Panc1 (cell line): ENCODE results near the gene FAM53B. TPM values are rescaled to one million over a fixed set of nuclear protein-coding genes. Genes with fewer than 3 reads are reported as not detected.

Source experiments
- ATAC-seq: fragments of 200-7000 bp; cut with Tn5 transposase; 2 replicates; pipeline ENCODE4 v1.9.1; 2020; ENCODE audit warnings: mild to moderate bottlenecking, moderate library complexity
- BruUV-seq: library from RNA; stranded (reverse); fragments of 400-500 nt; replicated peaks from 2 replicates; lab custom pipeline; 2021; lab: Mats Ljungman, UMichigan
- CTCF ChIA-PET: fragments of 300-600 bp; sonication (Branson Sonifier 250); formaldehyde crosslinking; loops from one replicate; lab custom pipeline; 2022; ENCODE audit warnings: antibody characterized with exemption; lab: Charles Lee
- POLR2A ChIA-PET: fragments of 300-600 bp; sonication (Branson Sonifier 250); formaldehyde crosslinking; loops from one replicate; lab custom pipeline; 2022; ENCODE audit warnings: antibody characterized with exemption; lab: Charles Lee
- DNase-seq: peaks from one replicate; pipeline ENCODE4 v3.0.0-alpha.2; 2010; ENCODE audit warnings: low read depth, low spot score
- H3K27ac ChIP-seq: 2 replicates; pipeline ENCODE4 v1.5.1; 2011; ENCODE audit warnings: mild to moderate bottlenecking, low read length, inconsistent platforms
- H3K27me3 ChIP-seq: fragments of 200-500 bp; sonication (Bioruptor generic); 2 replicates; pipeline ENCODE4 v1.6.0; 2014; ENCODE audit warnings: low read length, inconsistent platforms; ENCODE audit not compliant: control insufficient read depth, insufficient read depth
- H3K36me3 ChIP-seq: fragments of 200-500 bp; sonication (Bioruptor generic); 2 replicates; pipeline ENCODE4 v1.5.1; 2014; ENCODE audit warnings: inconsistent platforms, mild to moderate bottlenecking, low read length, moderate library complexity; ENCODE audit not compliant: control insufficient read depth, insufficient read depth
- H3K4me1 ChIP-seq: 2 replicates; pipeline ENCODE4 v1.5.1; 2011; ENCODE audit warnings: inconsistent platforms, mild to moderate bottlenecking, low read length, moderate library complexity; ENCODE audit not compliant: control insufficient read depth, insufficient read depth
- H3K4me3 ChIP-seq, 2 experiments: 2 replicates each; pipeline ENCODE4 v1.5.1; 2011 to 2012; ENCODE audit warnings: low read depth in 2 of 2, low read length in 2 of 2, mild to moderate bottlenecking in 2 of 2, inconsistent platforms in 1 of 2, moderate library complexity in 1 of 2
- H3K9me3 ChIP-seq: fragments of 200-500 bp; sonication (Bioruptor generic); 2 replicates; pipeline ENCODE4 v1.5.1; 2014; ENCODE audit warnings: low read depth, mild to moderate bottlenecking, inconsistent platforms, low read length, moderate library complexity; ENCODE audit not compliant: control insufficient read depth, insufficient read depth
- POLR2AphosphoS5 ChIP-seq: IDR thresholded peaks from 2 replicates; pipeline ENCODE4 v1.6.1; 2012; ENCODE audit warnings: mild to moderate bottlenecking, low read depth, low read length, moderate library complexity
- SIN3A ChIP-seq: IDR thresholded peaks from 2 replicates; pipeline ENCODE4 v1.6.1; 2012; ENCODE audit warnings: low read depth, mild to moderate bottlenecking, low read length, moderate library complexity, borderline replicate concordance; ENCODE audit not compliant: insufficient read depth
- TCF7L2 ChIP-seq: IDR thresholded peaks from 2 replicates; pipeline ENCODE4 v1.6.1; 2011; ENCODE audit warnings: mild to moderate bottlenecking, low read depth, low read length, inconsistent platforms
- in situ Hi-C: cut with HindIII; loops from 2 replicates; pipeline ENCODE4 v1.10.0; 2016; ENCODE audit warnings: low sequenced_read_pairs, low pct_unique_long_range_greater_than_20kb
- intact Hi-C: fragments of 100-400 bp; cut with micrococcal nuclease; formaldehyde crosslinking; loops from one replicate; pipeline ENCODE4 v1.10.0; 2022; ENCODE audit not compliant: unreplicated experiment
- total RNA-seq: library from RNA; stranded (reverse); gene quantifications from one replicate; pipeline ENCODE4 v1.2.1, GENCODE V29; 2021; ENCODE audit not compliant: unreplicated experiment
- TF ChIP-seq, protein P1 (sequence below), 2 experiments: IDR thresholded peaks; 2 replicates each; pipeline ENCODE4 v1.6.1; 2011 to 2012; ENCODE audit warnings: low read depth in 2 of 2, control low read depth in 1 of 2, low read length in 1 of 2, mild to moderate bottlenecking in 1 of 2, moderate library complexity in 1 of 2; ENCODE audit not compliant: insufficient read depth in 1 of 2
- TF ChIP-seq, protein P2 (sequence below): fragments of 450-650 bp; IDR thresholded peaks from 2 replicates; pipeline ENCODE4 v1.5.1; 2017; ENCODE audit warnings: mild to moderate bottlenecking

The FAM53B gene
- total RNA-seq, 1 experiment from 2014 or later, result 42.5 TPM

DNA sequence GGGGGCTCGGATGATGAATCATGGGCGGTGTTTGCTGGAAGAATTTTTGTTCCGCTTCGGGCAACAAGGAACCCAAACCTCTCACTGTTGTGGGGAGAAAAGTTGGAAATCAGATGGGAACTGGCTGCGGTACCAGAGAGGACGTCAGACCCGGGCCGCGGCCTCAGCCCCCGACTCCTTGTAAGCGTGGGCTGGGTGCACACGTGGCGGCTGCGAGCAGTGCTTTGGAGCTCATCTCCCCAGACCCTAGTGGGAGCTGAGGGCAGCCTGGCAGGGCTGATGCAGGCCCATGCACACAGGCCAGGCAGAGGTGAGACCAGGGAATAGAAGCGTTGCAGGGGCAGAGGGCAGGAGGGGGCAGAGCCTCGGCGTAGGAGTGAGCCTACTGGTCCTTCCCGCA is 136.5 kb downstream of the FAM53B start:
- H3K4me3 ChIP-seq, result no peak overlapping the region
- H3K27me3 ChIP-seq, result no peaks in the 10 kb centered on the region
- no peak overlapping the region for H3K27ac ChIP-seq
- no peaks in the 10 kb centered on the region for H3K36me3 ChIP-seq
- no peaks in the 10 kb centered on the region for H3K9me3 ChIP-seq
- no peak for TF ChIP-seq POLR2AphosphoS5
- no peak for TF ChIP-seq TCF7L2
- TF ChIP-seq, protein P1, sequence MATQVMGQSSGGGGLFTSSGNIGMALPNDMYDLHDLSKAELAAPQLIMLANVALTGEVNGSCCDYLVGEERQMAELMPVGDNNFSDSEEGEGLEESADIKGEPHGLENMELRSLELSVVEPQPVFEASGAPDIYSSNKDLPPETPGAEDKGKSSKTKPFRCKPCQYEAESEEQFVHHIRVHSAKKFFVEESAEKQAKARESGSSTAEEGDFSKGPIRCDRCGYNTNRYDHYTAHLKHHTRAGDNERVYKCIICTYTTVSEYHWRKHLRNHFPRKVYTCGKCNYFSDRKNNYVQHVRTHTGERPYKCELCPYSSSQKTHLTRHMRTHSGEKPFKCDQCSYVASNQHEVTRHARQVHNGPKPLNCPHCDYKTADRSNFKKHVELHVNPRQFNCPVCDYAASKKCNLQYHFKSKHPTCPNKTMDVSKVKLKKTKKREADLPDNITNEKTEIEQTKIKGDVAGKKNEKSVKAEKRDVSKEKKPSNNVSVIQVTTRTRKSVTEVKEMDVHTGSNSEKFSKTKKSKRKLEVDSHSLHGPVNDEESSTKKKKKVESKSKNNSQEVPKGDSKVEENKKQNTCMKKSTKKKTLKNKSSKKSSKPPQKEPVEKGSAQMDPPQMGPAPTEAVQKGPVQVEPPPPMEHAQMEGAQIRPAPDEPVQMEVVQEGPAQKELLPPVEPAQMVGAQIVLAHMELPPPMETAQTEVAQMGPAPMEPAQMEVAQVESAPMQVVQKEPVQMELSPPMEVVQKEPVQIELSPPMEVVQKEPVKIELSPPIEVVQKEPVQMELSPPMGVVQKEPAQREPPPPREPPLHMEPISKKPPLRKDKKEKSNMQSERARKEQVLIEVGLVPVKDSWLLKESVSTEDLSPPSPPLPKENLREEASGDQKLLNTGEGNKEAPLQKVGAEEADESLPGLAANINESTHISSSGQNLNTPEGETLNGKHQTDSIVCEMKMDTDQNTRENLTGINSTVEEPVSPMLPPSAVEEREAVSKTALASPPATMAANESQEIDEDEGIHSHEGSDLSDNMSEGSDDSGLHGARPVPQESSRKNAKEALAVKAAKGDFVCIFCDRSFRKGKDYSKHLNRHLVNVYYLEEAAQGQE (IDR thresholded peaks at IDR 0.05; ENCODE audit: insufficient read depth in 1 of 2, low read depth in 2 of 2, low read length in 1 of 2), result no peak
- no peak for TF ChIP-seq SIN3A
- TF ChIP-seq, protein P2, sequence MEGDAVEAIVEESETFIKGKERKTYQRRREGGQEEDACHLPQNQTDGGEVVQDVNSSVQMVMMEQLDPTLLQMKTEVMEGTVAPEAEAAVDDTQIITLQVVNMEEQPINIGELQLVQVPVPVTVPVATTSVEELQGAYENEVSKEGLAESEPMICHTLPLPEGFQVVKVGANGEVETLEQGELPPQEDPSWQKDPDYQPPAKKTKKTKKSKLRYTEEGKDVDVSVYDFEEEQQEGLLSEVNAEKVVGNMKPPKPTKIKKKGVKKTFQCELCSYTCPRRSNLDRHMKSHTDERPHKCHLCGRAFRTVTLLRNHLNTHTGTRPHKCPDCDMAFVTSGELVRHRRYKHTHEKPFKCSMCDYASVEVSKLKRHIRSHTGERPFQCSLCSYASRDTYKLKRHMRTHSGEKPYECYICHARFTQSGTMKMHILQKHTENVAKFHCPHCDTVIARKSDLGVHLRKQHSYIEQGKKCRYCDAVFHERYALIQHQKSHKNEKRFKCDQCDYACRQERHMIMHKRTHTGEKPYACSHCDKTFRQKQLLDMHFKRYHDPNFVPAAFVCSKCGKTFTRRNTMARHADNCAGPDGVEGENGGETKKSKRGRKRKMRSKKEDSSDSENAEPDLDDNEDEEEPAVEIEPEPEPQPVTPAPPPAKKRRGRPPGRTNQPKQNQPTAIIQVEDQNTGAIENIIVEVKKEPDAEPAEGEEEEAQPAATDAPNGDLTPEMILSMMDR, result no peak
- CTCF ChIA-PET, result no interaction called here
- POLR2A ChIA-PET, result no interaction called here
- H3K4me1 ChIP-seq, result 0 out of 2 replicates have a peak, but pooled peaks cover 2% of the 10 kb centered on the region
- DNase-seq, result no peak
- intact Hi-C loops, result no loop called here
- no peak for ATAC-seq
- BruUV-seq, result no TSS peak
- in situ Hi-C loops, result no loop called here

DNA sequence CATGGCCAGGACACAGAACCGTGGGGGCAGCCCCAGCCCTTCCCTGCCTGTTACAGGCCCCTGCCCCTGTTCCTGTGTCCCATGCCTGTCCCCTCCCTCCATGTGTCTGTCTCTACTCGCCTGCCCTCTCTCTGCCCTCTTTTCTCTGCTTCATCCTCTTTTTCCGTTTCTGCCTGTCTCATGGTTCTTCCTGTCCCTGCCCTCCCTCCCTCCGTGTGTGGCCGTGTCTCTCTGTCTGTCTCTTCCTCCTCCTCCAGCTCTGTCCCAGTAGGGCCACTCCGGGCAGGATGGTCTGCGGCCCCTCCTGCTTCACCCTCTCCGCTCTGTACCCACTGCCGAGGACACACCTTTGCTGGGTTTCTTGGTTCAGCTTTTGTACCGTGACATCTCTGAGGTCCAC is 137.4 kb downstream of the FAM53B start:
- POLR2A ChIA-PET, result interaction anchor here (0.6 kb wide), 1 partner anchor 28 kb away, joined by 4 read pairs; no protein-coding TSS in a partner anchor
- BruUV-seq, result no TSS peak
- H3K27ac ChIP-seq, result no peak overlapping the region
- ATAC-seq (no peak), DNase-seq (no peak)
- H3K27me3 ChIP-seq, result no peaks in the 10 kb centered on the region
- no peaks in the 10 kb centered on the region for H3K9me3 ChIP-seq
- H3K4me3 ChIP-seq, result no peak overlapping the region
- TF ChIP-seq, protein P2, result no peak
- TF ChIP-seq POLR2AphosphoS5, result no peak
- no peaks in the 10 kb centered on the region for H3K36me3 ChIP-seq
- in situ Hi-C loops (no loop called here), intact Hi-C loops (no loop called here)
- CTCF ChIA-PET, result no interaction called here
- no peaks in the 10 kb centered on the region for H3K4me1 ChIP-seq
